Forelimb muscle (tissue), 1 donor: ENCODE results near the gene ABHD11. TPM values are rescaled to one million over a fixed set of nuclear protein-coding genes. Genes with fewer than 3 reads are reported as not detected.
"Not testable (repeated sequence)": the region's sequence is repeated elsewhere in the genome, so short reads cannot be mapped to it uniquely, and the experiment has no call there.

Source experiments
- DNase-seq: peaks from one replicate; pipeline ENCODE4 v3.0.0-alpha.2; 2013; ENCODE audit warnings: low read depth
- polyA plus RNA-seq: library from polyadenylated mRNA; unstranded; fragments of 120-200 nt; gene quantifications from one replicate; pipeline ENCODE4 v1.2.1, GENCODE V29; 2013; ENCODE audit not compliant: insufficient read length

ABHD11 gene
- polyA plus RNA-seq, 1 donor, result 10.7 TPM

GRCh38 chr7:73746378-73746777 lies 7.8 kb upstream of the ABHD11 start:
- no peak for DNase-seq

GRCh38 chr7:73742753-73743641 lies 4.4 kb upstream of the ABHD11 start:
- DNase-seq, result no peak

- no peak for DNase-seq
Observed at GRCh38 chr7:73742338-73742752, 3.7 kb upstream of the ABHD11 start.

GRCh38 chr7:73741600-73741999 lies 3.0 kb upstream of the ABHD11 start:
- DNase-seq, result no peak

- DNase-seq, result no peak
Observed at GRCh38 chr7:73740771-73741170, 2.2 kb upstream of the ABHD11 start.

- DNase-seq, result no peak
Observed at GRCh38 chr7:73740212-73740611, 1.6 kb upstream of the ABHD11 start.

GRCh38 chr7:73739387-73739767 lies 775 bp upstream of the ABHD11 start:
- no peak for DNase-seq

GRCh38 chr7:73738220-73738611 lies 386 bp downstream of the ABHD11 start:
- no peak for DNase-seq

GRCh38 chr7:73737491-73738219 lies 947 bp downstream of the ABHD11 start:
- DNase-seq, result no peak

- DNase-seq, result no peak
Observed at GRCh38 chr7:73736885-73737284, 1.7 kb downstream of the ABHD11 start.

GRCh38 chr7:73735528-73735905 lies 3.1 kb downstream of the ABHD11 start:
- DNase-seq, result no peak

- no peak for DNase-seq
Observed at GRCh38 chr7:73734619-73735527, 3.7 kb downstream of the ABHD11 start.

GRCh38 chr7:73732397-73732796 lies 6.2 kb downstream of the ABHD11 start:
- no peak for DNase-seq

GRCh38 chr7:73730485-73730884 lies 8.1 kb downstream of the ABHD11 start:
- DNase-seq, result no peak

- no peak for DNase-seq
Observed at GRCh38 chr7:73728551-73728950, 10.1 kb downstream of the ABHD11 start.

- no peak for DNase-seq
Observed at GRCh38 chr7:73727952-73728351, 10.7 kb downstream of the ABHD11 start.

- no peak for DNase-seq
Observed at GRCh38 chr7:73726083-73726466, 12.5 kb downstream of the ABHD11 start.

GRCh38 chr7:73723813-73724212 lies 14.8 kb downstream of the ABHD11 start:
- no peak for DNase-seq

- DNase-seq, result no peak
Observed at GRCh38 chr7:73722785-73723184, 15.8 kb downstream of the ABHD11 start.

GRCh38 chr7:73722182-73722581 lies 16.4 kb downstream of the ABHD11 start:
- not testable (repeated sequence) for DNase-seq

- DNase-seq, result no peak
Observed at GRCh38 chr7:73721377-73721817, 17.2 kb downstream of the ABHD11 start.

- DNase-seq, result not testable (repeated sequence)
Observed at GRCh38 chr7:73720443-73720842, 18.2 kb downstream of the ABHD11 start.
